GM18861 (cell line): ENCODE data around the gene C2CD2.

ENCODE experiments used
- ATAC-seq: cut with Tn5 transposase; IDR thresholded peaks from one replicate; pipeline ENCODE4 v1.9.1; 2021; ENCODE audit not compliant: unreplicated experiment

Gene C2CD2

GRCh38 chr21:41914965-41915364, 38.9 kb downstream of the C2CD2 start:
- ATAC-seq = no peak

- no peak for ATAC-seq
These were observed 39.5 kb downstream of the C2CD2 start for GRCh38 chr21:41914358-41914757.

GRCh38 chr21:41913230-41913629, 40.6 kb downstream of the C2CD2 start:
- no peak for ATAC-seq

GRCh38 chr21:41908829-41909228, 45.0 kb downstream of the C2CD2 start:
- no peak for ATAC-seq

GRCh38 chr21:41907496-41908258, 46.1 kb downstream of the C2CD2 start:
- no peak for ATAC-seq

GRCh38 chr21:41906770-41907169, 47.0 kb downstream of the C2CD2 start:
- no peak for ATAC-seq

- no peak for ATAC-seq
These were observed 50.1 kb downstream of the C2CD2 start for GRCh38 chr21:41903559-41904351.

- no peak for ATAC-seq
These were observed 50.9 kb downstream of the C2CD2 start for GRCh38 chr21:41902946-41903345.

- no peak for ATAC-seq
These were observed 52.0 kb downstream of the C2CD2 start for GRCh38 chr21:41901782-41902181.

- no peak for ATAC-seq
These were observed 52.7 kb downstream of the C2CD2 start for GRCh38 chr21:41901099-41901498.

GRCh38 chr21:41900401-41900800, 53.4 kb downstream of the C2CD2 start:
- no peak for ATAC-seq

- no peak for ATAC-seq
These were observed 54.2 kb downstream of the C2CD2 start for GRCh38 chr21:41899426-41900202.

- ATAC-seq = no peak
These were observed 54.8 kb downstream of the C2CD2 start for GRCh38 chr21:41898998-41899397.

GRCh38 chr21:41897700-41898099, 56.1 kb downstream of the C2CD2 start:
- no peak for ATAC-seq

GRCh38 chr21:41897047-41897669, 56.7 kb downstream of the C2CD2 start:
- ATAC-seq = no peak

GRCh38 chr21:41895643-41896493, 58.0 kb downstream of the C2CD2 start:
- no peak for ATAC-seq

- ATAC-seq = no peak
These were observed 58.8 kb downstream of the C2CD2 start for GRCh38 chr21:41894922-41895557.

GRCh38 chr21:41894511-41894910, 59.3 kb downstream of the C2CD2 start:
- no peak for ATAC-seq

- ATAC-seq = no peak
These were observed 61.1 kb downstream of the C2CD2 start for GRCh38 chr21:41892726-41893125.

- no peak for ATAC-seq
These were observed 62.7 kb downstream of the C2CD2 start for GRCh38 chr21:41891132-41891531.
